HG03064 (cell line): ENCODE data around the gene PPIG.
"Not testable (repeated sequence)": the region's sequence is repeated elsewhere in the genome, so short reads cannot be mapped to it uniquely, and the experiment has no call there.

Source experiments
- ATAC-seq: cut with Tn5 transposase; IDR thresholded peaks from one replicate; pipeline ENCODE4 v1.9.1; 2021; ENCODE audit warnings: low read depth; ENCODE audit not compliant: unreplicated experiment

The PPIG gene

GRCh38 chr2:169661265-169661664, 77.1 kb downstream of the PPIG start:
- ATAC-seq: no peak

- ATAC-seq: no peak
These were observed 78.6 kb downstream of the PPIG start for GRCh38 chr2:169662744-169663143.

- ATAC-seq: no peak
These were observed 79.1 kb downstream of the PPIG start for GRCh38 chr2:169663247-169663646.

GRCh38 chr2:169664600-169664977, 80.4 kb downstream of the PPIG start:
- ATAC-seq: no peak

GRCh38 chr2:169664978-169665930, 81.1 kb downstream of the PPIG start:
- ATAC-seq: no peak

- ATAC-seq: no peak
These were observed 83.4 kb downstream of the PPIG start for GRCh38 chr2:169667583-169667982.

GRCh38 chr2:169670215-169670651, 86.1 kb downstream of the PPIG start:
- no peak for ATAC-seq

- ATAC-seq: no peak
These were observed 86.8 kb downstream of the PPIG start for GRCh38 chr2:169670937-169671336.

GRCh38 chr2:169672406-169672805, 88.3 kb downstream of the PPIG start:
- no peak for ATAC-seq

GRCh38 chr2:169673106-169673505, 89.0 kb downstream of the PPIG start:
- no peak for ATAC-seq

- no peak for ATAC-seq
These were observed 89.8 kb downstream of the PPIG start for GRCh38 chr2:169673921-169674320.

GRCh38 chr2:169676357-169676756, 92.2 kb downstream of the PPIG start:
- ATAC-seq: no peak

GRCh38 chr2:169676850-169677249, 92.7 kb downstream of the PPIG start:
- no peak for ATAC-seq

GRCh38 chr2:169683054-169683424, 98.9 kb downstream of the PPIG start:
- ATAC-seq: no peak

- ATAC-seq: no peak
These were observed 99.4 kb downstream of the PPIG start for GRCh38 chr2:169683425-169684134.

- no peak for ATAC-seq
These were observed 100.0 kb downstream of the PPIG start for GRCh38 chr2:169684135-169684565.

GRCh38 chr2:169684712-169685111, 100.6 kb downstream of the PPIG start:
- ATAC-seq: not testable (repeated sequence)

- ATAC-seq: not testable (repeated sequence)
These were observed 102.7 kb downstream of the PPIG start for GRCh38 chr2:169686825-169687224.

- not testable (repeated sequence) for ATAC-seq
These were observed 103.8 kb downstream of the PPIG start for GRCh38 chr2:169687943-169688342.

- ATAC-seq: no peak
These were observed 106.8 kb downstream of the PPIG start for GRCh38 chr2:169690958-169691357.
